Measurements from ENCODE around the gene ZNF862. TPM values are rescaled to one million over a fixed set of nuclear protein-coding genes. Genes with fewer than 3 reads are reported as not detected.

Gene ZNF862
- total and polyA plus RNA-seq, 5 donors from 2014 or later = 5.3 to 32.8 (median 7.2) TPM

GRCh38 chr7:149875396-149875795 lies 37.2 kb downstream of the ZNF862 start:
- no peaks in the 10 kb centered on the region for H3K9me3 ChIP-seq (ENCODE audit: control insufficient read depth in 2 of 2, low read length in 2 of 2)
- peaks cover 13 to 68% (median 50%) of the 10 kb centered on the region in 4 donors for H3K4me1 Mint-ChIP-seq
- H3K36me3 Mint-ChIP-seq = peaks cover 16% of the 10 kb centered on the region
- H3K27ac ChIP-seq (ENCODE audit: insufficient read depth, low read length, poor library complexity, severe bottlenecking) = no peak overlapping the region
- ATAC-seq (ENCODE audit: low read depth in 2 of 2) (no peak), DNase-seq (no peak)
- H3K9me3 Mint-ChIP-seq = peaks cover 0 to 3% (median 0%) of the 10 kb centered on the region in 7 donors
- H3K27me3 Mint-ChIP-seq = no peaks in the 10 kb centered on the region
- peaks cover 55% of the 10 kb centered on the region for H3K4me1 ChIP-seq (ENCODE audit: control insufficient read depth, insufficient read depth, low read length, poor library complexity, severe bottlenecking)
- H3K36me3 ChIP-seq (ENCODE audit: control insufficient read depth, insufficient read depth, low read length) = peaks cover 23% of the 10 kb centered on the region
- peak overlapping the region; percentile 91 for H3K4me3 ChIP-seq (ENCODE audit: low read depth, low read length)
- no peaks in the 10 kb centered on the region for H3K27me3 ChIP-seq (ENCODE audit: control insufficient read depth, insufficient read depth, low read length)
- H3K4me3 Mint-ChIP-seq = peak overlapping the region; percentile 84 to 93 (median 90)
- peak overlapping the region in 2 of 3 donors; percentile 24 to 81 for H3K27ac Mint-ChIP-seq

- Histone ChIP-seq H3K4me1 (ENCODE audit: control insufficient read depth, insufficient read depth, low read length, poor library complexity, severe bottlenecking) (peaks cover 29% of the 10 kb centered on the region), H3K4me3 (ENCODE audit: low read depth, low read length) (no peak overlapping the region), H3K27ac (ENCODE audit: insufficient read depth, low read length, poor library complexity, severe bottlenecking) (no peak overlapping the region), H3K36me3 (ENCODE audit: control insufficient read depth, insufficient read depth, low read length) (peaks cover 25% of the 10 kb centered on the region), H3K27me3 (ENCODE audit: control insufficient read depth, insufficient read depth, low read length) (no peaks in the 10 kb centered on the region), H3K9me3 (ENCODE audit: control insufficient read depth in 2 of 2, low read length in 2 of 2) (no peaks in the 10 kb centered on the region)
- H3K36me3 Mint-ChIP-seq = peaks cover 20% of the 10 kb centered on the region
- H3K4me3 Mint-ChIP-seq = peak overlapping the region in 1 of 4 donors; percentile 25
- H3K27me3 Mint-ChIP-seq = no peaks in the 10 kb centered on the region
- DNase-seq = no peak
- ATAC-seq (ENCODE audit: low read depth in 2 of 2) = no peak
- H3K4me1 Mint-ChIP-seq = peaks cover 0 to 52% (median 32%) of the 10 kb centered on the region in 4 donors
- H3K27ac Mint-ChIP-seq = peak overlapping the region in 1 of 3 donors; percentile 67
- H3K9me3 Mint-ChIP-seq = peaks cover 0 to 3% (median 0%) of the 10 kb centered on the region in 7 donors
Measured at GRCh38 chr7:149877890-149878522, 39.8 kb downstream of the ZNF862 start.

- DNase-seq (no peak), ATAC-seq (ENCODE audit: low read depth in 2 of 2) (no peak)
- H3K4me3 Mint-ChIP-seq = no peak overlapping the region
- H3K36me3 Mint-ChIP-seq = peaks cover 24% of the 10 kb centered on the region
- no peaks in the 10 kb centered on the region for H3K27me3 ChIP-seq (ENCODE audit: control insufficient read depth, insufficient read depth, low read length)
- H3K4me3 ChIP-seq (ENCODE audit: low read depth, low read length) = no peak overlapping the region
- H3K9me3 ChIP-seq (ENCODE audit: control insufficient read depth in 2 of 2, low read length in 2 of 2) = no peaks in the 10 kb centered on the region
- H3K27ac ChIP-seq (ENCODE audit: insufficient read depth, low read length, poor library complexity, severe bottlenecking) = no peak overlapping the region
- H3K27ac Mint-ChIP-seq = peak overlapping the region in 1 of 3 donors; percentile 51
- H3K9me3 Mint-ChIP-seq = peaks cover 0 to 3% (median 0%) of the 10 kb centered on the region in 7 donors
- peaks cover 25% of the 10 kb centered on the region for H3K36me3 ChIP-seq (ENCODE audit: control insufficient read depth, insufficient read depth, low read length)
- H3K4me1 ChIP-seq (ENCODE audit: control insufficient read depth, insufficient read depth, low read length, poor library complexity, severe bottlenecking) = peaks cover 27% of the 10 kb centered on the region
- no peaks in the 10 kb centered on the region for H3K27me3 Mint-ChIP-seq
- peaks cover 0 to 57% (median 34%) of the 10 kb centered on the region in 4 donors for H3K4me1 Mint-ChIP-seq
Measured at GRCh38 chr7:149878523-149878921, 40.3 kb downstream of the ZNF862 start.

- peaks cover 0 to 3% (median 0%) of the 10 kb centered on the region in 7 donors for H3K9me3 Mint-ChIP-seq
- Histone ChIP-seq H3K27ac (ENCODE audit: insufficient read depth, low read length, poor library complexity, severe bottlenecking) (no peak overlapping the region), H3K4me3 (ENCODE audit: low read depth, low read length) (no peak overlapping the region), H3K4me1 (ENCODE audit: control insufficient read depth, insufficient read depth, low read length, poor library complexity, severe bottlenecking) (peaks cover 23% of the 10 kb centered on the region), H3K9me3 (ENCODE audit: control insufficient read depth in 2 of 2, low read length in 2 of 2) (no peaks in the 10 kb centered on the region), H3K27me3 (ENCODE audit: control insufficient read depth, insufficient read depth, low read length) (no peaks in the 10 kb centered on the region), H3K36me3 (ENCODE audit: control insufficient read depth, insufficient read depth, low read length) (peaks cover 25% of the 10 kb centered on the region)
- peak overlapping the region in 1 of 4 donors; percentile 32 for H3K4me3 Mint-ChIP-seq
- no peak for ATAC-seq (ENCODE audit: low read depth in 2 of 2)
- no peaks in the 10 kb centered on the region for H3K27me3 Mint-ChIP-seq
- H3K27ac Mint-ChIP-seq = no peak overlapping the region
- peaks cover 0 to 57% (median 36%) of the 10 kb centered on the region in 4 donors for H3K4me1 Mint-ChIP-seq
- H3K36me3 Mint-ChIP-seq = peaks cover 30% of the 10 kb centered on the region
- DNase-seq = no peak
Measured at GRCh38 chr7:149879271-149879743, 41.1 kb downstream of the ZNF862 start.

- Mint-ChIP-seq H3K4me3 (peak overlapping the region in 1 of 4 donors; percentile 32), H3K9me3 (peaks cover 0 to 2% (median 0%) of the 10 kb centered on the region in 7 donors), H3K27ac (no peak overlapping the region), H3K36me3 (peaks cover 30% of the 10 kb centered on the region), H3K27me3 (no peaks in the 10 kb centered on the region), H3K4me1 (peaks cover 0 to 50% (median 32%) of the 10 kb centered on the region in 4 donors)
- no peak overlapping the region for H3K4me3 ChIP-seq (ENCODE audit: low read depth, low read length)
- H3K27ac ChIP-seq (ENCODE audit: insufficient read depth, low read length, poor library complexity, severe bottlenecking) = no peak overlapping the region
- peaks cover 16% of the 10 kb centered on the region for H3K4me1 ChIP-seq (ENCODE audit: control insufficient read depth, insufficient read depth, low read length, poor library complexity, severe bottlenecking)
- no peak for ATAC-seq (ENCODE audit: low read depth in 2 of 2)
- peaks cover 25% of the 10 kb centered on the region for H3K36me3 ChIP-seq (ENCODE audit: control insufficient read depth, insufficient read depth, low read length)
- H3K9me3 ChIP-seq (ENCODE audit: control insufficient read depth in 2 of 2, low read length in 2 of 2) = no peaks in the 10 kb centered on the region
- no peak for DNase-seq
- H3K27me3 ChIP-seq (ENCODE audit: control insufficient read depth, insufficient read depth, low read length) = no peaks in the 10 kb centered on the region
Measured at GRCh38 chr7:149879766-149880637, 41.8 kb downstream of the ZNF862 start.

GRCh38 chr7:149880638-149881311 lies 42.6 kb downstream of the ZNF862 start:
- peaks cover 30% of the 10 kb centered on the region for H3K36me3 Mint-ChIP-seq
- no peak overlapping the region for H3K27ac Mint-ChIP-seq
- H3K4me3 Mint-ChIP-seq = no peak overlapping the region
- H3K9me3 ChIP-seq (ENCODE audit: control insufficient read depth in 2 of 2, low read length in 2 of 2) = no peaks in the 10 kb centered on the region
- no peaks in the 10 kb centered on the region for H3K27me3 ChIP-seq (ENCODE audit: control insufficient read depth, insufficient read depth, low read length)
- peaks cover 0 to 42% (median 25%) of the 10 kb centered on the region in 4 donors for H3K4me1 Mint-ChIP-seq
- H3K4me3 ChIP-seq (ENCODE audit: low read depth, low read length) = no peak overlapping the region
- no peaks in the 10 kb centered on the region for H3K9me3 Mint-ChIP-seq
- no peaks in the 10 kb centered on the region for H3K27me3 Mint-ChIP-seq
- H3K36me3 ChIP-seq (ENCODE audit: control insufficient read depth, insufficient read depth, low read length) = peaks cover 27% of the 10 kb centered on the region
- DNase-seq = no peak
- ATAC-seq (ENCODE audit: low read depth in 2 of 2) = no peak
- H3K27ac ChIP-seq (ENCODE audit: insufficient read depth, low read length, poor library complexity, severe bottlenecking) = no peak overlapping the region
- H3K4me1 ChIP-seq (ENCODE audit: control insufficient read depth, insufficient read depth, low read length, poor library complexity, severe bottlenecking) = peaks cover 9% of the 10 kb centered on the region
